Measurements from ENCODE around the gene GPC6.

Gene GPC6

GRCh38 chr13:94232161-94232950, 1005.7 kb downstream of the GPC6 start:
- DNase-seq (ENCODE audit: low read depth in 1 of 2, low spot score in 1 of 2): no peak

- DNase-seq (ENCODE audit: low read depth in 1 of 2, low spot score in 1 of 2): no peak
These were observed 1006.3 kb downstream of the GPC6 start for GRCh38 chr13:94232956-94233355.

GRCh38 chr13:94233401-94233800, 1006.8 kb downstream of the GPC6 start:
- DNase-seq (ENCODE audit: low read depth in 1 of 2, low spot score in 1 of 2): no peak

GRCh38 chr13:94233837-94234236, 1007.2 kb downstream of the GPC6 start:
- DNase-seq (ENCODE audit: low read depth in 1 of 2, low spot score in 1 of 2): no peak

- no peak for DNase-seq (ENCODE audit: low read depth in 1 of 2, low spot score in 1 of 2)
These were observed 1008.1 kb downstream of the GPC6 start for GRCh38 chr13:94234738-94235137.

- no peak for DNase-seq (ENCODE audit: low read depth in 1 of 2, low spot score in 1 of 2)
These were observed 1009.5 kb downstream of the GPC6 start for GRCh38 chr13:94236132-94236531.

GRCh38 chr13:94236872-94237271, 1010.3 kb downstream of the GPC6 start:
- DNase-seq (ENCODE audit: low read depth in 1 of 2, low spot score in 1 of 2): no peak

- DNase-seq (ENCODE audit: low read depth in 1 of 2, low spot score in 1 of 2): no peak
These were observed 1012.5 kb downstream of the GPC6 start for GRCh38 chr13:94239135-94239534.

GRCh38 chr13:94242554-94242953, 1015.9 kb downstream of the GPC6 start:
- no peak for DNase-seq (ENCODE audit: low read depth in 1 of 2, low spot score in 1 of 2)

- no peak for DNase-seq (ENCODE audit: low read depth in 1 of 2, low spot score in 1 of 2)
These were observed 1016.9 kb downstream of the GPC6 start for GRCh38 chr13:94243551-94243950.

GRCh38 chr13:94246495-94246894, 1019.9 kb downstream of the GPC6 start:
- DNase-seq (ENCODE audit: low read depth in 1 of 2, low spot score in 1 of 2): no peak

- DNase-seq (ENCODE audit: low read depth in 1 of 2, low spot score in 1 of 2): no peak
These were observed 1021.3 kb downstream of the GPC6 start for GRCh38 chr13:94247890-94248289.

- DNase-seq (ENCODE audit: low read depth in 1 of 2, low spot score in 1 of 2): no peak
These were observed 1022.0 kb downstream of the GPC6 start for GRCh38 chr13:94248454-94249228.

GRCh38 chr13:94249512-94249911, 1022.9 kb downstream of the GPC6 start:
- no peak for DNase-seq (ENCODE audit: low read depth in 1 of 2, low spot score in 1 of 2)

GRCh38 chr13:94251831-94252608, 1025.4 kb downstream of the GPC6 start:
- DNase-seq (ENCODE audit: low read depth in 1 of 2, low spot score in 1 of 2): no peak

GRCh38 chr13:94254737-94255136, 1028.1 kb downstream of the GPC6 start:
- DNase-seq (ENCODE audit: low read depth in 1 of 2, low spot score in 1 of 2): no peak

- no peak for DNase-seq (ENCODE audit: low read depth in 1 of 2, low spot score in 1 of 2)
These were observed 1030.1 kb downstream of the GPC6 start for GRCh38 chr13:94256721-94257120.

GRCh38 chr13:94259984-94260383, 1033.4 kb downstream of the GPC6 start:
- DNase-seq (ENCODE audit: low read depth in 1 of 2, low spot score in 1 of 2): no peak

GRCh38 chr13:94261163-94261562, 1034.6 kb downstream of the GPC6 start:
- DNase-seq (ENCODE audit: low read depth in 1 of 2, low spot score in 1 of 2): no peak

GRCh38 chr13:94263038-94263437, 1036.4 kb downstream of the GPC6 start:
- DNase-seq (ENCODE audit: low read depth in 1 of 2, low spot score in 1 of 2): no peak

GRCh38 chr13:94267581-94268366, 1041.2 kb downstream of the GPC6 start:
- DNase-seq (ENCODE audit: low read depth in 1 of 2, low spot score in 1 of 2): no peak
